ENCODE results near the gene NEU2.

Gene NEU2

DNA sequence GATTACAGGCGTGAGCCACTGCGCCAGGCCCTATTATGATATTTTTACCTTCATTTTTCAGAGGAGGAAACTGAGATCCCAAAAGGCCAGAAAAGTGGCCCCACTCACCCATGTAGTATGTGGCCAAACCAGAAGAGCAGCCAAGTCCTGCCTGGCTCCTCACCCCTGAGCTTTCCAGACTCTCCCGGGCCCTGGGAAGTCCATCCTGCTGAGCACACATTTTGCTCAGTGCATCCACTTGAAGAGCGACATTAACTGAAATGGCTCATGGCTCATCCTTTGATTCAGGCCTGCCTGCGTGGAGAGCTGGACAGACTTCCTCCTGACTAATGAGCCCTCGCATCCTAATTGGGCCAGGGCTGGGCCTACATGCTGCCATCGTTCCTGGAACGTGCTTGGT lies 9.9 kb upstream of the NEU2 start:
- no peaks in the 10 kb centered on the region for H3K27me3 ChIP-seq (ENCODE audit: insufficient read depth, low read depth)
- no peaks in the 10 kb centered on the region for H3K36me3 ChIP-seq (ENCODE audit: insufficient read depth)
- H4K20me1 ChIP-seq (ENCODE audit: insufficient read depth) = no peaks in the 10 kb centered on the region
- H3K4me1 ChIP-seq (ENCODE audit: low read depth, poor library complexity, severe bottlenecking) = no peaks in the 10 kb centered on the region
- no peak overlapping the region for H3K27ac ChIP-seq
- no peak overlapping the region for H3K9ac ChIP-seq
- H3K4me3 ChIP-seq (IDR thresholded peaks at IDR 0.05; ENCODE audit: insufficient read depth, low read depth, low read length) = no peak overlapping the region
- H3K79me2 ChIP-seq (ENCODE audit: insufficient read depth, low read depth) = no peaks in the 10 kb centered on the region
- no peak overlapping the region for H3K4me2 ChIP-seq
- H2AFZ ChIP-seq (ENCODE audit: low read depth) = no peak overlapping the region
- TF ChIP-seq, protein P1, sequence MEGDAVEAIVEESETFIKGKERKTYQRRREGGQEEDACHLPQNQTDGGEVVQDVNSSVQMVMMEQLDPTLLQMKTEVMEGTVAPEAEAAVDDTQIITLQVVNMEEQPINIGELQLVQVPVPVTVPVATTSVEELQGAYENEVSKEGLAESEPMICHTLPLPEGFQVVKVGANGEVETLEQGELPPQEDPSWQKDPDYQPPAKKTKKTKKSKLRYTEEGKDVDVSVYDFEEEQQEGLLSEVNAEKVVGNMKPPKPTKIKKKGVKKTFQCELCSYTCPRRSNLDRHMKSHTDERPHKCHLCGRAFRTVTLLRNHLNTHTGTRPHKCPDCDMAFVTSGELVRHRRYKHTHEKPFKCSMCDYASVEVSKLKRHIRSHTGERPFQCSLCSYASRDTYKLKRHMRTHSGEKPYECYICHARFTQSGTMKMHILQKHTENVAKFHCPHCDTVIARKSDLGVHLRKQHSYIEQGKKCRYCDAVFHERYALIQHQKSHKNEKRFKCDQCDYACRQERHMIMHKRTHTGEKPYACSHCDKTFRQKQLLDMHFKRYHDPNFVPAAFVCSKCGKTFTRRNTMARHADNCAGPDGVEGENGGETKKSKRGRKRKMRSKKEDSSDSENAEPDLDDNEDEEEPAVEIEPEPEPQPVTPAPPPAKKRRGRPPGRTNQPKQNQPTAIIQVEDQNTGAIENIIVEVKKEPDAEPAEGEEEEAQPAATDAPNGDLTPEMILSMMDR (conservative IDR thresholded peaks at IDR 0.05; ENCODE audit: low read depth, low read length) = no peak

GRCh38 chr2:233023007-233023760 lies 9.3 kb upstream of the NEU2 start:
- Histone ChIP-seq H2AFZ (ENCODE audit: low read depth) (no peak overlapping the region), H3K9ac (no peak overlapping the region), H3K36me3 (ENCODE audit: insufficient read depth) (no peaks in the 10 kb centered on the region), H3K4me2 (no peak overlapping the region), H3K27ac (no peak overlapping the region), H4K20me1 (ENCODE audit: insufficient read depth) (no peaks in the 10 kb centered on the region), H3K4me1 (ENCODE audit: low read depth, poor library complexity, severe bottlenecking) (no peaks in the 10 kb centered on the region), H3K79me2 (ENCODE audit: insufficient read depth, low read depth) (no peaks in the 10 kb centered on the region), H3K4me3 (IDR thresholded peaks at IDR 0.05; ENCODE audit: insufficient read depth, low read depth, low read length) (no peak overlapping the region), H3K27me3 (ENCODE audit: insufficient read depth, low read depth) (no peaks in the 10 kb centered on the region)
- TF ChIP-seq, protein P1 (conservative IDR thresholded peaks at IDR 0.05; ENCODE audit: low read depth, low read length) = no peak

DNA sequence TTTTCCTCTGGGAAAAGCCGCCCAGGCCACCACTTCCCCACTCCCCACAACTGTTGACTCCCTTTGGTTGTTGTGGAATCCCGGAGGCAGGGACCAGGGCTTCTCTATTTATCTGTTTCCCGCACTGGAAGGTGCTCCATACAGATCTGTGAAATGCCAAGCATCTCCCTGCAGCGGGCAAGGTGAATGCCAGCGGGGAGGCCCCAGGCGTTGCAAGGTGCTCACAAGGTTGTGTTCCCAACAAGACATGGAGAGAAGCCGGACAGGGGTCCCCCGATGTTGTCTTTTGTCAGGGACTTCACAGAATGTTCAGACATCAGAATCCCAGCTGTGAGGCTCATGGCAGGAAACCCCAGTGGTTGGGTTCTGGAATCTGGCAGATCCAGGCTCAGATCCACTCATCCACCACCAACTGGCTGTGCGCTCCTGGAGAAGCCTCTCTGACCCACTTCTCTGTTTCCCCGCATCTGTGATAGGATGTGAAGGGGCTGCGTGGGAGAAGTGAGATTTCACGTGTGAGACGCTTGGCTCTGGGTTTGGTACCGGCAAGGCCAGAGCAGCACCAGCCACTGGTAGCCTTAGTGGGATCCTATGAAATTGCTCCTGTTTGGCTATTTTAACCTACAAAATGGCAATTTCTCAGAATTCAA lies 8.6 kb upstream of the NEU2 start:
- H4K20me1 ChIP-seq (ENCODE audit: insufficient read depth) = no peaks in the 10 kb centered on the region
- TF ChIP-seq, protein P1 (conservative IDR thresholded peaks at IDR 0.05; ENCODE audit: low read depth, low read length) = no peak
- H3K4me1 ChIP-seq (ENCODE audit: low read depth, poor library complexity, severe bottlenecking) = no peaks in the 10 kb centered on the region
- no peaks in the 10 kb centered on the region for H3K79me2 ChIP-seq (ENCODE audit: insufficient read depth, low read depth)
- no peak overlapping the region for H2AFZ ChIP-seq (ENCODE audit: low read depth)
- no peaks in the 10 kb centered on the region for H3K36me3 ChIP-seq (ENCODE audit: insufficient read depth)
- no peak overlapping the region for H3K4me3 ChIP-seq (IDR thresholded peaks at IDR 0.05; ENCODE audit: insufficient read depth, low read depth, low read length)
- no peak overlapping the region for H3K27ac ChIP-seq
- no peak overlapping the region for H3K9ac ChIP-seq
- H3K4me2 ChIP-seq = no peak overlapping the region
- H3K27me3 ChIP-seq (ENCODE audit: insufficient read depth, low read depth) = no peaks in the 10 kb centered on the region

- TF ChIP-seq, protein P1 (conservative IDR thresholded peaks at IDR 0.05; ENCODE audit: low read depth, low read length) = no peak
- no peak overlapping the region for H3K4me2 ChIP-seq
- no peak overlapping the region for H3K4me3 ChIP-seq (IDR thresholded peaks at IDR 0.05; ENCODE audit: insufficient read depth, low read depth, low read length)
- no peaks in the 10 kb centered on the region for H3K27me3 ChIP-seq (ENCODE audit: insufficient read depth, low read depth)
- no peaks in the 10 kb centered on the region for H3K79me2 ChIP-seq (ENCODE audit: insufficient read depth, low read depth)
- no peak overlapping the region for H3K27ac ChIP-seq
- no peaks in the 10 kb centered on the region for H4K20me1 ChIP-seq (ENCODE audit: insufficient read depth)
- H2AFZ ChIP-seq (ENCODE audit: low read depth) = no peak overlapping the region
- H3K4me1 ChIP-seq (ENCODE audit: low read depth, poor library complexity, severe bottlenecking) = no peaks in the 10 kb centered on the region
- H3K36me3 ChIP-seq (ENCODE audit: insufficient read depth) = no peaks in the 10 kb centered on the region
- no peak overlapping the region for H3K9ac ChIP-seq
Observed at GRCh38 chr2:233025706-233026105, 6.8 kb upstream of the NEU2 start.
